H54 (cell line): ENCODE results near the gene MAPK8.

Experiments used
- DNase-seq: peaks from one replicate; pipeline ENCODE4 v3.0.0; 2011; ENCODE audit warnings: low spot score, mixed read lengths; ENCODE audit not compliant: insufficient read length
- FAIRE-seq: peaks from 3 replicates; lab custom pipeline; 2011; peaks lifted over from hg19 to GRCh38; lab: Jason Lieb, UNC
- POLR2A ChIP-seq: IDR thresholded peaks from 2 replicates; pipeline ENCODE4 v1.6.1; 2011; ENCODE audit warnings: low read depth, mild to moderate bottlenecking, low read length

MAPK8 gene

DNA sequence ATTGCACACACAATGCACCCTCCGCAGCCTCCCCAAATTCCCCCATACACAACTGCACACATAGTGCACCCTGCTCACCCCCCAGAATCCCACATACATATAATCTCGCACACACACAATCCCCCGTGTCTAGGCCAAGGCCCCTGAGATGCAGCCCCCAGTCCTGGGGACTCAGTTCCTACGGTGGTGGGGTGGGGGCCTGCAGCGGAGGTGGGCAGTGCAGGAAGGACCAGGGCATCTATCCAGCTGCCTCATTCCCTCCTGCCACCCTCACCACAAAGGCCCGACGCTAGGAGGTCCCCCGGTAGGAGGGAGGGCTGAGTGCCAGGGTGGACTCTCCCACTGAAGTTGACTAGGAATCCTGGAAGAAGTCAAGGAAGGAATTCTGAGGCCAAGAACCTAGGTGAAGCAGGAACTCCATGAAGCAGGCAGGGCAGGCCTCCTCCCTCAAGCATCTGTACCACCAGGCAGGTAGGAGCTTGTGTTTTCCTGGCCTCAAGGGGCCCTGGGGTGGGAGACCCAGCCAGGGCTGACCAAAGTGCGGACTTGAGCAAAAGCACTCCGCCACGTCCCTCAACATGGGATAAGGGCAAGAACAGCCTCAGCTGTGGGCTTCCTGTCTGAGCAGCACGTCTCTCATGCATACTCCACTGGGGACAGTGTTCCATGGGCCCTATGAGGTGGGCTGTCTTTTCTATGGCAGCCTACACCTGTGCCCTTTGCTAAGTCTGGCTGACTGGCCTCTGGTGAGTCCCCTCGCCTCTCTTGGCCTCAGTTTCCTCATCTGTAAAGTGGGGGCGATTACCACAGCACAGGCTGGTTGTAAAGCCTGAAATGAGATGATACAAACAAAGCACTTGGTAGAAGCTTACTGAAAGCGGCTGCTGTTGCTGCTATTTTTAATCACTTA lies 145.7 kb downstream of the MAPK8 start:
- DNase-seq (no peak), FAIRE-seq (no peak)
- no peak for TF ChIP-seq POLR2A

DNA sequence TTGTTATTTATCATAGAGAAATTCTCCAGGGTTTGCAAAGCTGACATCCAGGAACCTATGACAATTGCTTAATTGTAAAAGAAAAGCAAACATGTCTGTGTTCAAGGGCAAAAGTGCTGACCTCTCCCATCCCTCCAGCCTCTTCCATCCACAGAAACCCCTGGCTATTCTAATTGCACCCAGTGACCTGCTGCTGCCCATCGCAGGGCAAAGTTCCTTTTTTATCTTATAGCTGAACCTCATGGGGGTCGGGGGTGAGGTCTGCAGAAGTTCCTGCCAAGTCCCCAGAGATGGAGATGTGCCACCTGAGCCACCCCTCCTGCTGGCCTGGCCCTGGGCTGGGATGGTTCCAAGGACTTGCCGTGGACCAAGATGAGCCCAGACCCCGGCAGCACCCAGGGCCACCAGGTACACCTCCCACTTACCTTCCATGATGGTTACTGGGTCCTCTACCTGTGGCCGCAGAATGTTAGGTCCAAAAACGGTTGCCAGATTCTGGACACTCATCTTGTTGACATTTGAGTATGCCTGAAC lies 146.5 kb downstream of the MAPK8 start:
- no peak for FAIRE-seq
- TF ChIP-seq POLR2A = no peak

GRCh38 chr10:48453451-48454301 lies 147.2 kb downstream of the MAPK8 start:
- DNase-seq = no peak
- TF ChIP-seq POLR2A = no peak
- no peak for FAIRE-seq

More for the DNA sequence above, 146.5 kb downstream of the MAPK8 start:
- no peak for DNase-seq

- DNase-seq (no peak), FAIRE-seq (no peak)
- no peak for TF ChIP-seq POLR2A
Measured at GRCh38 chr10:48454302-48455054, 148.0 kb downstream of the MAPK8 start.

- DNase-seq (no peak), FAIRE-seq (no peak)
- no peak for TF ChIP-seq POLR2A
Measured at GRCh38 chr10:48455055-48455391, 148.5 kb downstream of the MAPK8 start.

DNA sequence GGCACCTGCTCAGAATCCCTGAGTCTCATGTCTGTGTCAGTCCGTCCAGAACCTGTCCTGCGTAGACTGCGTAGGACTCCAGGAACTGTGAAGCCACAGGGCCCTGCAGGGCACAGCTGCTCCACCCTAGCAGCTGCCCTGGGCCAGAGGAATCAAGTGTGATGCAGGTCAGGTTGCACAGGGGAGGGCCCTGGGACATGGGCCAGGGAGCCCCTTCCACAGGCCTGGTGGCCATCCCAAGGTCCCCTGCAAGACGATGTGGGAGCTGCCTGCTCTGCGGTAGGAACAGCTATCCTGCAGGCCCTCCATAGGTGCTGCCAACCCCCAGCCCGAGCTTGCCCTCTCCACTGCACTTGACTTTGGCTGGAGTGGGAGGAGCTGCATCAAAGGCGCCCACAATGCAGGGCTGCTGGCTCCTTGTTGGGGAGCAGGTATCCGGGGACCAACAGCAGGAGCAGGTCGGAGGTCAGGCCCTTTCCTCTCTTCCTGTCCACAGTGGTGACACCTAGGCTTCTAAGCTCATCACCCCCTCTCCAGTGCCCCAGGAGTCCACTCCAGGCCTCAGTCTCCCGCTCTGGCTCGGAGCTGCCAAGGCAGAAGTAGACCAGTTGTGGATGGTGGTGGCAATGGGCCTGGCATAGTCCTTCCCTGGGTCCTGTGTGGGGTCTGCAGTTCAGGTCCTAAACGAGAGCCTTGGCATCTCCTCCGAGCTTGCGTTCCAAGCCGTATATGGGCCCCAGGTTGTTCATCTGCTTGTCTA lies 149.1 kb downstream of the MAPK8 start:
- FAIRE-seq = no peak
- DNase-seq = no peak
- TF ChIP-seq POLR2A = no peak

DNA sequence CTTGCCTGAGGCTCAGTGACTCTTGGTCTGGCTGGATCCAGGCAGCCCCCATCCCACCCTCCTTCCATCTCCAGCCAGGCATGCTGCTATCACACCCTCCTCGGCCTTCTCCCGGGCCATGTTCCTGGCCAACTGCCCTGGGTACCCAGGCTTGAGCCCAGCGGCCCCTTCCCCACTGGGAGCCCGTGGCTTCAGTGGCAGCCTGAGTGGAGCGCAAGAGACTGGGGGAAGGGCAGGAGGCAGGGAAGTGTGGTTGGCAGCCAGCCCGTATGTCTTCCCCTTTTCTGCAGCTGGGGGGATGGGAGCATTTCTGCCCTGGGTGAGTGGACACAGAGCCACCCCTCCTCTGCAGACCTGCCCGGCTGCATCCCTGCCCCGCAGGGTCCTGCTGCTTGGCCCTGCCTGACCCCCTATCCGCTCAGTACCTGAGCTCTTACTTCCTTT lies 149.9 kb downstream of the MAPK8 start:
- no peak for TF ChIP-seq POLR2A
- FAIRE-seq = no peak
- no peak for DNase-seq

GRCh38 chr10:48456808-48457761 lies 150.6 kb downstream of the MAPK8 start:
- no peak for TF ChIP-seq POLR2A
- no peak for FAIRE-seq
- no peak for DNase-seq

- DNase-seq (no peak), FAIRE-seq (no peak)
- TF ChIP-seq POLR2A = no peak
Measured at GRCh38 chr10:48457949-48458661, 151.6 kb downstream of the MAPK8 start.

GRCh38 chr10:48458662-48459048 lies 152.2 kb downstream of the MAPK8 start:
- DNase-seq (no peak), FAIRE-seq (no peak)
- no peak for TF ChIP-seq POLR2A
